OCI-LY3 (cell line): Measurements from ENCODE around the gene ZNF546.

ENCODE experiments used
- EZH2phosphoT487 ChIP-seq: fragments of 200-600 bp; shearing (Covaris generic); IDR thresholded peaks from 2 replicates; pipeline ENCODE4 v1.6.1; 2018; ENCODE audit warnings: antibody characterized with exemption, mixed run types, low read depth
- TF ChIP-seq, protein P1 (sequence below): fragments of 200-600, 300-600 bp; sonication (generic); IDR thresholded peaks from 2 replicates; pipeline ENCODE4 v1.5.1; 2014; ENCODE audit warnings: antibody characterized with exemption, low read length, low read depth

DNA sequence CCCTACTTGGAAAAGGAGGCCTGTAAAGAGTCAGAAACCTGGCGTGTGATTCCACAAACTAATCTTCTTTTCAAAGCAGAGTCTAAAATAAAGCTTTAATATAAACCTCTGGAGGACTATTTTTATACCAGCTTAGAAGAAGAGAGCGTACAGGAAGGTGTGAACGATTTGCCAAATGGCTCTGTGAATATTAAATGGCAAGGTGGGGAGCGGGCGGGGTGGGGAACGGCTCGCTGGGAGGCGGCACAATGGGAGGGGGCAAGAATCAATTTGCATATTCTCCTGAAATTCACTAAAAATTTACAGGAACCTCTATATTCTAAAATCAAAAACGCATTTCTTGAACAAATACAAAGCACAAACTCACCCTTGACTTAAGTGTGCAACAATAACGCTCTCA is 58.2 kb downstream of the ZNF546 start:
- TF ChIP-seq, protein P1, sequence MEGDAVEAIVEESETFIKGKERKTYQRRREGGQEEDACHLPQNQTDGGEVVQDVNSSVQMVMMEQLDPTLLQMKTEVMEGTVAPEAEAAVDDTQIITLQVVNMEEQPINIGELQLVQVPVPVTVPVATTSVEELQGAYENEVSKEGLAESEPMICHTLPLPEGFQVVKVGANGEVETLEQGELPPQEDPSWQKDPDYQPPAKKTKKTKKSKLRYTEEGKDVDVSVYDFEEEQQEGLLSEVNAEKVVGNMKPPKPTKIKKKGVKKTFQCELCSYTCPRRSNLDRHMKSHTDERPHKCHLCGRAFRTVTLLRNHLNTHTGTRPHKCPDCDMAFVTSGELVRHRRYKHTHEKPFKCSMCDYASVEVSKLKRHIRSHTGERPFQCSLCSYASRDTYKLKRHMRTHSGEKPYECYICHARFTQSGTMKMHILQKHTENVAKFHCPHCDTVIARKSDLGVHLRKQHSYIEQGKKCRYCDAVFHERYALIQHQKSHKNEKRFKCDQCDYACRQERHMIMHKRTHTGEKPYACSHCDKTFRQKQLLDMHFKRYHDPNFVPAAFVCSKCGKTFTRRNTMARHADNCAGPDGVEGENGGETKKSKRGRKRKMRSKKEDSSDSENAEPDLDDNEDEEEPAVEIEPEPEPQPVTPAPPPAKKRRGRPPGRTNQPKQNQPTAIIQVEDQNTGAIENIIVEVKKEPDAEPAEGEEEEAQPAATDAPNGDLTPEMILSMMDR = no peak
- TF ChIP-seq EZH2phosphoT487 = no peak
